HG02870 (cell line): ENCODE data around the gene LRRK1.

ENCODE experiments used
- ATAC-seq: cut with Tn5 transposase; IDR thresholded peaks from one replicate; pipeline ENCODE4 v1.9.1; 2021; ENCODE audit warnings: mild to moderate bottlenecking, moderate library complexity; ENCODE audit not compliant: unreplicated experiment

Gene LRRK1

DNA sequence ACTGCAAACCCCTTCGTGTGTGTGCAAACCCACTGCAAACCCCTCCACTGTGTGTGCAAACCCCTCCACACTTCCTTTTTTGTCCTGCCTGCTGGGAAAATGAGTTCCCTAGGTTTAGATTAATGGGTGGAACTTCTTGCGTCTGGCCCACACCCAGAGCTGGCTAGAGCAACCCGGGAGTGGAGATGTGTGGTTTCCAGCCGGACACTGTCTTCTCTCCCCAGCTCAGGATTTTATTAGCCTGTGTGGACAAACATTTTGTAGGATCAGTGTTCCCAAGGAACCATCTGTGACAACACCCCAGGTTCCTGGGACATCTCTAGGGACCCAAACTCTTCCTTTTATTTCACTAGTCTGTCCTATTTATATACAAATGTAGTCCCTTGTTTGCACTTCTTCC, 9.6 kb upstream of the LRRK1 start:
- no peak for ATAC-seq

DNA sequence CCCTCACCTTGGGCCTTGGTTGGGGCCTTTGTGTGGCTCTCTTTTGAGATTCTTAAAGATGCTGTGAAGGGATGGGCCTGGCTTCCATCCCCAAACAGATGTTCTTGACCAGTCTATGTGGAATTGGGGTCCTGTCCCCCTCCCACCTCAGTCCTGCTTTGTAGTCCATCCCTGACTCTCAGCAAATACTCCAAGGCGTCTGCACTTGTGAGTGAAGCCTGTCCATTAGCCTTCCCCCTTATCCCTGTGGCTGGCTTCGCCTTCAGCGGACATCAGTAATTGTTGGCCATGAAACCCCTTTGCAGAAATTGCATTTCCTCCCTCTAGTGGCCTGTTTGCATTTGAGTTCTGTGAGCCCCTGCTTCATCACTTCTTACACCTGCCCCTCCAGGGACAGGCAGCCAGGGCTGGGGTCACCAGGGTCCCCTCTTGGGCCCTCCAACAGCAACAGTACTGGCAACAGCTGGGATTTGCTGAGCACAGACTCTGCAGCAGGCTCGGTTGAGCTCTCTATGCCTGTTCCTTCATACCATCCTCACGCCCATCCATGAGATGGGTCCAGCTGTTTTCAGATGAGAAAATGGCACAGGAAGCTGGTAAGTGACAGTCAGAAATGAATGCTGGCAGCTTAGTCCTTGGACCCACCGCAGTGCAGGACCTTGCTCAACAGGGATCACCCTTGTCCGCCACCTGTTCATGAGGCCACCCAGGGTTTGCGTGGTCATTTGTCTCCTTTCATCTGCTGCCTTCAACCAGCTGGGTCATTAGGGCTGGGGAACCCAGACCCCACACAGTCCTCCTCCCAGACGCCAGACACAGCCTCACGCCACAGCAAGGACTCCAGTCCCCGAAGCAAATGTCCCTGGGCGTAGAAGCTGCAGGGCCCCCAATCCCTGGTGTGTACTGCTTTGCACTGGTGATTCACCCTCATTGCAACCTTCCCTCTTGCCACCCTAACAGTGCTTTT, 8.9 kb upstream of the LRRK1 start:
- ATAC-seq: no peak

- no peak for ATAC-seq
These were observed 8.1 kb upstream of the LRRK1 start for GRCh38 chr15:100911086-100911485.

DNA sequence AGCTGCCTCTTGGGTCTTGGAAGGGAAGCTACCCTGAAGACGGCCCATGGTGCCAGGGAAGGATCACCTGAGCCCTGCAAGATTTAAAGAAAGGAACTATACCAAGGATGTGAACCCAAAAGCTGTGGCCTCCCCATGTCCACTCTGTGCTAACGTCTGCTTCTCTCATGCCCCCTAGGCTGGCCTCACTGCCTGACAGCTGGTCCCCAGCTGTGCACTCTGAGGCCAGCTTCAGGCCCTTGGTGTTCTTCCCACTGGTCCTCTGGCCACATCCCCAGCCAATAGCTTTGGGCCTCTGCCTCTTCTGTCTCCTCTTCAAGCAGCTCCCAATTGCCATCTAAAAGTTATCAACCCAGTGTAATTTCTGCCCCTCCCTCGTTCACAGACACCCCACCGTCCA, 5.2 kb upstream of the LRRK1 start:
- ATAC-seq: no peak

DNA sequence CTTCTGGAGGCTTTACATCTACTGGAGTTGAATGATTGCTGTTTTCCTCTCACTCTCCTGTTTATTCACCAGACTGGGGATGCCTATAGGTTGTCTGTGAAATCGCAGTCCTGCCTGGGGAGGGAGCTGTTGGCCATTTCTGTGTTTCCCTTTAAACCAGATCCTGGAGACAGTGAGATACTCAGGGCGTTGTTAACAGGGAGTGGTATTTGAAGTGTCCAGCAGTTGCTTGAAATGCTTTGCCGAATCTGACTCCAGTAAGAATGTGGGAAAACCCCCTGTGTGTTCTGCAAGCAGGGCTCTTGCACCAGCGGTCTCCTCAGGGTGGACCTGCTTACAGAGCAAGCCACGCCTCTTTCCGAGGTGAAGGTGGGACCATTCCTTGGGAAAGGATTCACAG, 4.3 kb upstream of the LRRK1 start:
- ATAC-seq: no peak

DNA sequence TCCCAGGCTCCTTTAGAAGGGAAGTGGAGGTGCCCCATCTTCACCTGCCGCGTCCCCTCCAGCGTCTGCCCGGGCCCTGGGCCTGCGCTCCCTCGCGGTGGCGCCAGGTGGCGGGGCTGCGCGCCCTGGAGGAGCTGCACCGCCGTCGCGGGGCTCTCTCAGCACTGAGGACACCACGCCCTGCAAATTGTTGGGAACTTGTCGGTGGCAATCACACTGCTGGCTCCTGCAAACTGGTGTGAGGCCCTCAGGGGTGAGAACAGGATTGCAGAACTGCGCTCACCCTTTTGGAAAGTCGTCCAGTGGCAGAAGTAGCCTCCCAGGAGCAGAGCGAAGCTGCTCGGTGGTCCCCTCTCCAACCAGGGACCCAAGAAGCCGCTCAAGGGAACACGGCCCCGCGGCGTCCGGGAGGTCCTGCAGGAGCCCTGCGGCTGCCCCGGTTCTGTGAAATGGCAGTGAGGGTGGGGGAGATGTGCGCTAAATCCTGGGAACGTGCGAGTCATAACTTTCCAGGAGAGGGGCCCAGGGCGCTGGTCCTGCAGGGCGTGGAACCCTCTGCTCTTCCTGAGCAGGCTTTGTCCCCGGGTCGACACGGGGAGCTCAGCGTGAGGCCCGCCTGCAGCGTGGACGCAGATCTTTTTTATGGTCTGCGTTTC, 995 bp upstream of the LRRK1 start:
- peak; percentile 50 for ATAC-seq

GRCh38 chr15:100919481-100920405, 586 bp downstream of the LRRK1 start:
- ATAC-seq: no peak

DNA sequence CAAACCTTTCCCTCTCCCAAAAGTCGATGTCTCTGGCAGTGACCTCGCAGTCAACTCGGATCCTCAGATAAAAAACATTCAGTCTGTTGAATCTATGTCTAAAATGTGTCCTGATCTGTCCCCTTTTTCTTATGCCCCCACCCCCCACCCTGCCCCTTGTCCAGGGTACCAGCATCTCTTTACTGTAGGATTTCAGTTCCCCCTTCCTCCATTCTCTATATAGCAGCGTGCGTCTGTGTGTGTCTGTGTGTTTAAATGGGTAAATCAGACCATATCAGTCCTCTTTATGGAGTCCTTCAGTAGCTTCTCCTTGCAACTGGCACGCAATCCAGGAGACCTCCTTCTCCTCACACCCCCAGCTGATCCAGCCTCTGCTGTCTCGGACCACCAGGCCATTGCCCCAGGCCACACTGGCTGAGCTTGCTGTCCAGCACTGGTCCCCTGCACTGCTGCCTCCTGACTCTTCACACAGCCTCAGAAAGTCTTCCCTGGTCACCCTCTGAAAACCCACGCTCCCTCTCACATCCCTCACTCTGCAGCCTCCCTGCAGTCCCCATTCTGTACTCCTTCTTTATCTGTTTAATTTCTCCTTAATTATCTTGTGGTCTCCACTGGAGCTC, 1.5 kb downstream of the LRRK1 start:
- ATAC-seq: peak; percentile 16

DNA sequence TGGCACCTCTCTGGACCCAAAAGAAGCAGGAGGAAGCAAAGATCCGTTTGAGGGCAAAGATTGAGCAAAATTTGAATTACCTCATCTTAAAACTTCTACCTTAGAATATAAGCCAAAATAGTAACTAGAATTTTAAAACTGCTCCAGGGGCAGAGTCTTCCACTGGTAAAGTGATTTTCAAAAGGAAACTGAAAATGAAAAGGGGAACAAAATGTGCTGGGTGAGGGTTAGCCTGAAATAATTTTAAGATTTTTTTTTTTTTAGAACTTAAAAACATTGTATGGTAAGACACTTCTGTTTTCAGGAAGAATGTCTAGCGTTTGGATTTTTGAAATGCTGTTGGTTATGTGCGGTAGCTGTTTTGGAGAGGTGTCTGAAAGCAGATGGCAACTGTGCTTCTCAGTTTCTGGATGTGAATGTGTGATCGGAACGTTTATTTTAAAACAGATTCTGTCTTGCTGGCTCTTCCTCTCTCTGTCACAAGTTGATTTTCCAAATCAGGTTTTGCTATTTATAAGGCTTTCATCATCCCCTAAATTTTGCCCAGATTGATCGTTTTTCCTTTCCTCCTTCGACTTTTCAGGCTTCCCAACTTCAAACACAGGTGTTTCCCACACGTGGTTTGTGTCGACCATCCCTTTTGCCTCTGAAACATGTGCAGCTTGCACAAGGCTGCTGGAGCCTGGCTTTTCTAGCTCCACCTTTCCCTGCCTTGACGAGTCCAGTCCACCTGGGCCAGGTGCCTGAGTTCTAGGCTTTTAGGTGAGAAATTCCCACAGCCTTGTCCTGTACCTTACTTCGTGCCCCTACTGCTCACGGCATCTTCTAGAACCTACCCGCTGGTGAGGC, 3.3 kb downstream of the LRRK1 start:
- no peak for ATAC-seq

DNA sequence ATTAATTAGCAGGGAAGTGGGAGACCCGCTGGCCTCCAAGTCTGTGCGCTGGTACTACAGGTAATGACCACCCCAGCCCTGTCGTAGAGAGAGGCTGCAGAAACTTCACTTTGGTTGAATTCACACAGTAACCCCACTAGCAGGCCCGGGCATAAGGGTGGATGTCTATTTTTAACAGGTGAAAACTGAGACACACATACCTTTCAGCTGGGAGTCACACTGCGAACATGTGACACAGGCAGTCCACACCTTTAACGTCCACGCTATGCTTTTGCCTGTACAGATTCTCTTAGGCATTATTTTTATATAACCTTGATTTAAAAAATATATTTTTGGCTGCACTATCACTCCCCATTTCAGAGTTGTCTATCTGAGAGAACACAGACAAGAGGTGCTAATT, 3.9 kb downstream of the LRRK1 start:
- ATAC-seq: no peak

- ATAC-seq: no peak
These were observed 4.7 kb downstream of the LRRK1 start for GRCh38 chr15:100923902-100924301.

DNA sequence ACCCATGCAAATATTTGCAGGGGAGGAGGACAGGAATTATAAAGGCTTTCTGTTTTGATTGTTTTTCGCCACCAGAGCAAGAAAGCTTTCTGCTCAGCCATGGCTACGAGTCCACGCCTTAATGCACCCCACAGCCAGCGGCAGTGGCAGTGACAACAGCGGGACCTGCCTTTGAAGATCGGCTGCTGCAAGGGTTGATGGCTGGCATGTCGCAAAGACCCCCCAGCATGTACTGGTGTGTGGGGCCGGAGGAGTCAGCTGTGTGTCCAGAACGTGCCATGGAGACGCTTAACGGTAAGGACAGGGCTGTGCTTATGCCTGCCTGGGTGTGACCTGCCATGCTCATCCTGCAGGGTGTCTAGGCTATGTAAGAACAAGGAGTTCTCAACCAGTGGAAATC, 5.3 kb downstream of the LRRK1 start:
- ATAC-seq: no peak

GRCh38 chr15:100925480-100925879, 6.3 kb downstream of the LRRK1 start:
- ATAC-seq: no peak

DNA sequence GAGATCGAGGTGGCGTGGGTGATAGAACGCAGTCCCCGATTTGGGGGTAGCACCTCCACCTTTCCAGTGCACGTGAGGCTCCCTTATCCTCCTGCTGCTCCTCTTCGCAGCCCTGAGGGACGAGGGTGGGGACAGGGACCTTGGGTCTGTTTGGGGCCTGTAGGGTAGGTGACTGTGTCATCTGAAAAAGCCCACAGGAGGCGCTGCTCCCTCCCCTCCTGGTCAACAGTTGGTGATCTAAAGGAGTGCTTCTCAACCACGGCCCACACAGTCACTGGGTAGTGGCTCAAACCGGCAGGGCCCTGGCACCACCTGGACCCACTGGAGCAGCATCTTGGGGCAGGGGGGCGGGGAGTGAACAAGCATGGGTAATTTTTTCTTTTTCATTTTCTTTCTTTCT, 7.1 kb downstream of the LRRK1 start:
- ATAC-seq: no peak

DNA sequence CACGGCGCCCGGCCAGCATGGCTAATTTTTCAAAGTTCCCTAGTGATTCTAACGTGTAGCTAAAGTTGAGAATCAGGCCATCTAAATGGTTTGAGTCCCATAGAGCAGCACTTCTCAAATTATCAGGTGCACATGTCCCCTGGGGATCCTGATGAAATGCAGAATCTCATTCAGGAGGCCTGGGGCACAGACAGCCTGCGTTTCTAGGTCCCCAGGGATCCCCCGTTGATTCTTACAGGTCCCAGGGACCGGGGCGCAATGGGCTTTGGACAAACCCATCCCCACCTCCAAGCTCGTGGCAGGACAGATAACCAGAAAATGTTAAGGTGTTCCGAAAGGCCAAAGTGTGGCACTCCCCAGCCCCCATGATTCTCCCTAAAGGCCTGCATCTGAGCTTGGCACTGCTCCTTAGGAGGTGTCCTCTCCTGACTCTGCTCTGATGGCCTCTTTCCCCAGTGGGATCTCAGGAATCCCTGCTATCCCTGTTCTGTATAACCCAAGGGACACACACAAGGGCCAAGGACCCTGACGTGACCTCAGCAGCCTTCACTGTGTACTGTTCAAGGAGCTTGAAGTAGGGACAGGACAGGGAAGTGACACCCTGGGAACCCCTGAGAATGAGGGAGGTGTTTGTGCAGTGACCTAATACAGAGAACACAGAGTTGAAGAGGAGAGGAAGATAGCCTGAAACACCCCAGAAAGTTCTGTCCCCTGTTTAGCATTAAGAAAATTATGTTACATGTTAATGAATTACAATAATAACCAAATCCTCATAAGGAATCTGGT, 8.0 kb downstream of the LRRK1 start:
- no peak for ATAC-seq

DNA sequence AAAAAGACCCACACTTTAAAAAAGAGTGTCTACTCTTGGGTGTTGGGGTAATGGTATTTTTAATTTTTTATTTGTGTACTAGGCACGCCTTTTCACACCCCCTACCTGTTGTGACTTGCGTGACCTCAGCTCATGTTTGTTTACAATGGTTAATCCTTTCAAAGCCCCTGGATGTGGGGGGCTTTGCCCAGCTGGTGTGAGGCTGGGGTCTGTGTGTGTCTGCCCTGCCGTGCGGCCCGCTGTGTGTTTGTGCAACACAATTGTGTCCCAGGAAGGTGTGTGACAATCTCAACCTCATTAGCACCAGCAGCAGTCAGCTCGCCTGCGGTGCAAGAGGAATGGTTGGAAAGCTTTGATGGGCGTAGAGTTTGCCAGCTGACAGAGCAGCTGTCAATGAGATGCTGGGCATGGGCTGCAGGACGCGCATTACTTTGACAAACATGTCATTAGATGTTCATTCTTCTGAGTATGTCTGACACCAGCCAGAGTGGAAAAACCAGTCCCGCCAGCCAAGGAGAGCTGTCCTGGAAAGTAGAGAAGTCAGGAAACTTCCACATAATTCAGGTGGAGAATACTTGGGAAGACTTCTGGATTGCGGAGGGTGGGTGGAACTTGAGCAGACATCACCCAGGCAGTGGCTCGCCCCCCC, 9.6 kb downstream of the LRRK1 start:
- no peak for ATAC-seq

DNA sequence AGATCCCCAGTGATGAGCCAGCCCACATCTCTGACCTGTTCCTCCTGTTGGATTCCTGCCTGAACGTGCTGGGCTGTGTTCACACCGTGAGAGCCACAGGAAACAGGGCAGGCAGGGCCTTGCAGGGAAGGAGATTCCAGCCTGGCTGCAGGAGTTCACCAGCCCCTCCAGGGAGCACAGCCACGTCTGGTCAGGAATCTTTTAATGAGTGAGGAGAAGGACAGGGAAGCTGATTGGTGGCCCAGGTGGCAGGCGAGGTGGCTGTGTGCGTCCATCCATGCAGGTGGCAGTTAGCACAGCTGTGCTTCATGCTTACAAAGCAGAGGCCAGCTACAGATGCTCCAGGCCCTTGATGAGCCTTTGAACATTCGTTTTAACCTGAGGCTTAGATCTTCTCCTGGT, 10.5 kb downstream of the LRRK1 start:
- ATAC-seq: peak; percentile 27

GRCh38 chr15:100930306-100930848, 11.2 kb downstream of the LRRK1 start:
- no peak for ATAC-seq
